Astrocyte of the spinal cord (primary cell): ENCODE results near the gene UBE2C.

Experiments used
- DNase-seq: peaks from one replicate; pipeline ENCODE4 v3.0.0; 2011; ENCODE audit warnings: low read depth, low spot score
- H3K4me3 ChIP-seq: 2 replicates; pipeline ENCODE4 v1.5.1; 2011; ENCODE audit warnings: low read depth, mild to moderate bottlenecking, low read length, moderate library complexity
- CTCF ChIP-seq: IDR thresholded peaks from 2 replicates; pipeline ENCODE4 v1.5.1; 2012; ENCODE audit warnings: low read depth, mild to moderate bottlenecking, low read length, inconsistent platforms
- in situ Hi-C: cut with HindIII; loops from 2 replicates; pipeline ENCODE4 v1.10.0; 2017; ENCODE audit warnings: low sequenced_read_pairs

UBE2C gene

GRCh38 chr20:45857114-45857881, 44.9 kb downstream of the UBE2C start, which contains the start of the genes ACOT8 and ZSWIM3:
ACOT8 (minus strand) TSS chr20:45857392; CDS start chr20:45857315, 77 bp downstream.
ZSWIM3 (plus strand) TSS chr20:45857614; CDS start chr20:45857826, 212 bp downstream.
- TF ChIP-seq CTCF = no peak
- DNase-seq = peak; percentile 100
- in situ Hi-C loops = no loop called here
- H3K4me3 ChIP-seq = peak within 1 kb of the TSS; percentile 79

GRCh38 chr20:45857882-45858216, 45.4 kb downstream of the UBE2C start:
- no peak for TF ChIP-seq CTCF
- no peak for DNase-seq
- in situ Hi-C loops = no loop called here

GRCh38 chr20:45859916-45860315, 47.5 kb downstream of the UBE2C start:
- in situ Hi-C loops = no loop called here
- DNase-seq = no peak
- no peak overlapping the region for H3K4me3 ChIP-seq

More at GRCh38 chr20:45857882-45858216, 45.4 kb downstream of the UBE2C start:
- H3K4me3 ChIP-seq = peak overlapping the region; percentile 79

GRCh38 chr20:45860560-45861220, 48.2 kb downstream of the UBE2C start:
- in situ Hi-C loops = no loop called here
- TF ChIP-seq CTCF = no peak
- no peak for DNase-seq

More at GRCh38 chr20:45859916-45860315, 47.5 kb downstream of the UBE2C start:
- TF ChIP-seq CTCF = no peak

GRCh38 chr20:45861221-45862075, 49.0 kb downstream of the UBE2C start:
- DNase-seq = no peak
- no peak for TF ChIP-seq CTCF
- in situ Hi-C loops = no loop called here
- H3K4me3 ChIP-seq = no peak overlapping the region

More at GRCh38 chr20:45860560-45861220, 48.2 kb downstream of the UBE2C start:
- H3K4me3 ChIP-seq = no peak overlapping the region
